ENCODE data around the gene HIF3A.

GRCh38 chr19:46373491-46374359 lies 76.9 kb downstream of the HIF3A start:
- no peak for TF ChIP-seq CTCF (conservative IDR thresholded peaks at IDR 0.05 in 1 of 2, IDR thresholded peaks at IDR 0.05 in 1 of 2; ENCODE audit: low read depth in 1 of 2, low read length in 2 of 2)
- no peak for TF ChIP-seq EZH2 (IDR thresholded peaks at IDR 0.05; ENCODE audit: low read length, missing control alignments)

All from fibroblast of lung (primary cell).